Bronchial epithelial cell (primary cell): ENCODE data around the gene SLCO4A1. TPM values are rescaled to one million over a fixed set of nuclear protein-coding genes. Genes with fewer than 3 reads are reported as not detected.

Source experiments
- DNase-seq: peaks from one replicate; pipeline ENCODE4 v3.0.0-alpha.2; 2010; ENCODE audit warnings: low read depth
- FAIRE-seq: peaks from 2 replicates; lab custom pipeline; 2011; peaks lifted over from hg19 to GRCh38; lab: Jason Lieb, UNC
- H3K27me3 ChIP-seq: 2 replicates; pipeline ENCODE4 v1.5.1; 2011; ENCODE audit warnings: low read length; ENCODE audit not compliant: control insufficient read depth, insufficient read depth
- H3K36me3 ChIP-seq: 2 replicates; pipeline ENCODE4 v1.5.1; 2011; ENCODE audit warnings: low read length; ENCODE audit not compliant: control insufficient read depth, insufficient read depth
- H3K4me3 ChIP-seq: 2 replicates; pipeline ENCODE4 v1.5.1; 2011; ENCODE audit warnings: mild to moderate bottlenecking, low read depth, low read length, control low read depth
- total RNA-seq: library from RNA; depleted of rRNA; stranded (reverse); fragments of >200 nt; gene quantifications from 2 replicates; pipeline ENCODE4 v1.2.1, GENCODE V29; 2014
- TF ChIP-seq, protein P1 (sequence below): IDR thresholded peaks from 2 replicates; pipeline ENCODE4 v1.5.1; 2011; ENCODE audit warnings: mild to moderate bottlenecking, moderate library complexity, low read length, control low read depth, inconsistent platforms; ENCODE audit not compliant: insufficient read depth, severe bottlenecking

SLCO4A1 gene
- total RNA-seq, 1 donor from 2014 or later: 1.6 TPM

DNA sequence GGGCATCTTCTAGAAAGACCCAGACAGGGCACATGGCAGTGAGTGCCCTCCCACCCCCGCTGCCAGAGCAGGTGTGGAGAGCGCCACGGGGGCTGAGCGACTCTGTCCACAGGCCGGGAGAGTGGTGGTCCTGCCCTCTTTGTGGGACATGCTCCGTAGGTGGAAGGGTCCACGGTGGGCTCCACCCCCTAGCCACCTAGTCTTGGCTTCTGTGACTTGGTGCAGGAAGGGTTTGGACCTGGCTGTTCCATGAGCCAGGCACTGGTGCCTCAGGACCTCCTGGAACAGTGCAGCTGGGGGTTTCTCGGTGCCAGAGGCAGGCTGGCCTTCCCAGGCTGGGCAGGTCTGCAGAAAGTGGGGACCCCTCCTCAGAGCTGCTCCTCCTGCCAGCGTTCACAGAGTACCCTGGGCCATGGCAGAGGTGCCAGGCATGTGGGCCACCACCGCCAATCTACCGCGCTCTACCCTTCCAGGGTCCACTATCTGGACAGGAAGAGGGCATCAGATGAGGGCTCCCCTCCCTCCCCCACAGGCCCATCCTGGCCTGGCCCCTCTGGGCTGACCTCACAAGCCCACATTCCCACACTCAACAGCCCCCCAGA, 23.0 kb downstream of the SLCO4A1 start:
- H3K36me3 ChIP-seq: no peaks in the 10 kb centered on the region
- H3K27me3 ChIP-seq: peaks cover 18% of the 10 kb centered on the region
- TF ChIP-seq, protein P1, sequence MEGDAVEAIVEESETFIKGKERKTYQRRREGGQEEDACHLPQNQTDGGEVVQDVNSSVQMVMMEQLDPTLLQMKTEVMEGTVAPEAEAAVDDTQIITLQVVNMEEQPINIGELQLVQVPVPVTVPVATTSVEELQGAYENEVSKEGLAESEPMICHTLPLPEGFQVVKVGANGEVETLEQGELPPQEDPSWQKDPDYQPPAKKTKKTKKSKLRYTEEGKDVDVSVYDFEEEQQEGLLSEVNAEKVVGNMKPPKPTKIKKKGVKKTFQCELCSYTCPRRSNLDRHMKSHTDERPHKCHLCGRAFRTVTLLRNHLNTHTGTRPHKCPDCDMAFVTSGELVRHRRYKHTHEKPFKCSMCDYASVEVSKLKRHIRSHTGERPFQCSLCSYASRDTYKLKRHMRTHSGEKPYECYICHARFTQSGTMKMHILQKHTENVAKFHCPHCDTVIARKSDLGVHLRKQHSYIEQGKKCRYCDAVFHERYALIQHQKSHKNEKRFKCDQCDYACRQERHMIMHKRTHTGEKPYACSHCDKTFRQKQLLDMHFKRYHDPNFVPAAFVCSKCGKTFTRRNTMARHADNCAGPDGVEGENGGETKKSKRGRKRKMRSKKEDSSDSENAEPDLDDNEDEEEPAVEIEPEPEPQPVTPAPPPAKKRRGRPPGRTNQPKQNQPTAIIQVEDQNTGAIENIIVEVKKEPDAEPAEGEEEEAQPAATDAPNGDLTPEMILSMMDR: no peak
- no peak for FAIRE-seq
- DNase-seq: no peak
- H3K4me3 ChIP-seq: no peak overlapping the region

DNA sequence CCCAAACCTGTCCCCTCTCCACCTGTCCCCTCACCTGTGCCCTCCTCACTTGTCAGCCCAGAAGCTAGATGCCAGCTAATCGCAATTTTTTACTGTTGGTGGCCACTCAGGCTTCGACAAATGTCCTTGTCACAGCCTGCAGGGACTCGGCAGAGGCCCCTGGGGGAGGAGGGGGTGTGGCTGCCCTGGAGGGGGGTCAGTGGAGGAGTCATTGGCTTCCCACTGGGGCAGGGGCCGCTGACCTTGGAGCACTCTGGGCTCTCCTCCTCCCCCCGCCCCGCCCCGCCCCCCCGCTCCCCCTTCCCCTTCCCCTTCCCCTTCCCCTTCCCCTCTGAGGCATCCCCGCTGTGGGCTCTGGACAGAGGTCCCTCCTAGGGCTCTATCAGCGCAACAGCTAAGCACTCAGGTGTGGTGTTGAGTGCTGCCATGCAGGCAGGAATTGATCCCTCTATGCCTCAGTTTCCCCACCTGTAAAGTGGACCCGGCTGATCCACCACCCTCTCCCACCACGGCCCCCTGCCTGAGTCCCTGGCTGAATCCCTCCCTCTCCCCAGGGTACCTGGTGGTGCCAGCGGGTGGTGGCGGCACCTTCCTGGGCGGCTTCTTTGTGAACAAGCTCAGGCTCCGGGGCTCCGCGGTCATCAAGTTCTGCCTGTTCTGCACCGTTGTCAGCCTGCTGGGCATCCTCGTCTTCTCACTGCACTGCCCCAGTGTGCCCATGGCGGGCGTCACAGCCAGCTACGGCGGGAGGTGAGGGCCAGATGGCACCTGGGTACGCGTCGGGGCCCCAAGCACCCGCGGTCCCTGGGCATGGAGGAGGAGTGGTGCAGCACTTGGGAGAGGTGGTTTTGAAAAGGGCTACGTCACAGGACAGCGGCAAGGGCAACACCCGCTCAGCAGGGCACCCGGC, 23.8 kb downstream of the SLCO4A1 start:
- Histone ChIP-seq H3K4me3 (no peak overlapping the region), H3K36me3 (no peaks in the 10 kb centered on the region), H3K27me3 (peaks cover 21% of the 10 kb centered on the region)
- DNase-seq: no peak
- TF ChIP-seq, protein P1: no peak
- FAIRE-seq: no peak

DNA sequence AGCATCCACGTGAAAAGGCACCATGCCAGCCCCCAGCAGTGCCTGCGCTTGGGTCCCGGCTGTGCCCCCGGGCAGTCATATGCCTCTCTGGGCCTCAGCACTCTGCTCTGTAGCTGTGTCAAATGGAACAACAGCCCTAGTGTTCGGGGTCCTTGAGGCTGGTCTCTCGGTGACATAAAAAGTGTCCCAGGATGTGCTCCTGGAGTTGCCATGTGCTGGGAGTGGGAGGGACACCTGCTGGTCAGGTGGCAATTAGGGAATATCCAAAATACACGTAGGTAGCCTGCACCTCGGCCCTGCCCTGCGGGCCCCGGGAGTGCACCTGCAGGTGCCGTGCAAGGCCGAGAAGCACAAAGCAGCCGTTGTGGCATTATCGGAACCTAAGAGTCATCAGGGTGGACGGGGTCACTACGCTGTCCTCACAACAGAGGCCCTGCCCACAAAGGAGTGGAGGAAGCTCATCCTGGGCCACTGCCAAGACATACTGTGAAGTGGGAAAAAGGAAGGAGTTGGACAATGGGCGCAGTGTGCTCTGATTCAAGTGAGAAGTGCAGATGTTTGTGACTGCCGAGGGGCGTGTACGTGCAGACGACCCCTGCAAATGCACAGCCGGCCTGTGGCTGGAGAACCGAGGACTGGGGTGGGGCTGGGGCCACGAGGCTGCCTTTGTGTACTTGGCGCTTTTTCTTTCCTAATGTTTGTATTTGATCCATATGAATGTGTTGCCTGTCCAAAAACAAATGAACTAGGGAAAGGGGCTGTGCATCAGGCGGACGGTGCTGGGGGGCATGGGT, 24.6 kb downstream of the SLCO4A1 start:
- no peak for DNase-seq
- FAIRE-seq: no peak
- Histone ChIP-seq H3K36me3 (no peaks in the 10 kb centered on the region), H3K27me3 (peaks cover 21% of the 10 kb centered on the region), H3K4me3 (no peak overlapping the region)
- TF ChIP-seq, protein P1: no peak

DNA sequence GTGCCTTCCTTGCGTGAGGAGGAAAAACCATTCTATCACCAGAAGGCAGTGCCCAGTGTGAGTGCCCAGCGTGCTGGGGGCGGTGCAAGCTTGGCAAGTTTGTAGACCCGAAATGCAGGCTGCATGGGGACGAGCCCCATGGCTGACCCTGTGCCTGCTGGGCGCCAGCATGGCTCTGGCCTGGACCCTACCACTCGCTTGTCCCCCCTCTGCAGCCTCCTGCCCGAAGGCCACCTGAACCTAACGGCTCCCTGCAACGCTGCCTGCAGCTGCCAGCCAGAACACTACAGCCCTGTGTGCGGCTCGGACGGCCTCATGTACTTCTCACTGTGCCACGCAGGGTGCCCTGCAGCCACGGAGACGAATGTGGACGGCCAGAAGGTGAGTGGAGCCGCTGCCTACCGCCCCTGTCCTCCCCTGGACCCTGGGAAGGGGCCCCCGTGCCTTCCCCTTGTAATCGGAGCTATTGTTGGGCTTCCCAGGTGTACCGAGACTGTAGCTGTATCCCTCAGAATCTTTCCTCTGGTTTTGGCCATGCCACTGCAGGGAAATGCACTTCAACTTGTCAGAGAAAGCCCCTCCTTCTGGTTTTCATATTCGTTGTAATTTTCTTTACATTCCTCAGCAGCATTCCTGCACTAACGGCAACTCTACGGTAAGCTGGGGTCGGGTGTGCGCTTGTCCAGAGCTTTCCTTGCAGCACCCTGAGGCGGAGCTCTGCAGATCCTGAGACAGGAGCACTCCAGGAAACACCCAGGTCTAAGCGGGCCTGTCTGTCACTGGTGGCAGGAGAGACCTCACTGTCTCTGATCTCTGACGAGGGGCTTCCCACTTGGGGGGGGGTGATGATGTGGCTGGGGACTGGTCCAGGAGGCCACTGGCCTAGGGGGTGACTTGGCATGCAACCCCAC, 25.5 kb downstream of the SLCO4A1 start:
- Histone ChIP-seq H3K27me3 (peaks cover 21% of the 10 kb centered on the region), H3K36me3 (no peaks in the 10 kb centered on the region), H3K4me3 (no peak overlapping the region)
- TF ChIP-seq, protein P1: no peak
- FAIRE-seq (no peak), DNase-seq (no peak)

DNA sequence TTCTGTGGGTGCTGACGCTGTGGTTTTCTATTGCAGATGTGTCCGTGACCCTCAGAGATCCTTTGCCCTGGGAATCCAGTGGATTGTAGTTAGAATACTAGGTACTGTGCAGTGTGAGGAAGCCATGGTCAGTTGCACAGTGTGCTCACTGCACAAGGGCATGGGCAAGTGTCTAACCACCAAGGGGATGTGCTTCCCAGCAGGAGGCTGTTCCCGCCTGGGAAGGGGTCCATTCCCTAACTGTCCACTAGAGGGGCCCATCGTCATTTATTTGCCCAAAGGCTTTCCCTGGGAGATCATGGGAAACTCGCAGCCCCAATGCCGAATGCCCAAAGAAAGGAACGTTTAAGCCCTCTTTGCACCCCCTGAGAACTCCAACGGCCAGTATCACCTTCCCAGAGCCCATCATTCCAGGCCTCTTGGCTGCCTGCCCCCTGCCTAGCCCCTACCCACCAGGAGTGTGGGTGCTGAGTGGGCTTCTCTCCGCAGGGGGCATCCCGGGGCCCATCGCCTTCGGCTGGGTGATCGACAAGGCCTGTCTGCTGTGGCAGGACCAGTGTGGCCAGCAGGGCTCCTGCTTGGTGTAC, 26.2 kb downstream of the SLCO4A1 start:
- peak; percentile 53 for DNase-seq

More for the DNA sequence above, 26.2 kb downstream of the SLCO4A1 start:
- TF ChIP-seq, protein P1: peak; percentile 84
- Histone ChIP-seq H3K27me3 (peaks cover 23% of the 10 kb centered on the region), H3K36me3 (no peaks in the 10 kb centered on the region), H3K4me3 (no peak overlapping the region)
- no peak for FAIRE-seq
